Endodermal cell (in vitro differentiated cells): ENCODE results near the gene NIPBL. TPM values are rescaled to one million over a fixed set of nuclear protein-coding genes. Genes with fewer than 3 reads are reported as not detected.

ENCODE experiments used
- DNase-seq: peaks from one replicate; pipeline ENCODE4 v3.0.0-alpha.2; 2017
- H3K27ac ChIP-seq: 2 replicates; pipeline ENCODE4 v1.5.1; 2013; ENCODE audit warnings: mild to moderate bottlenecking, low read depth, low read length, moderate library complexity
- H3K27me3 ChIP-seq: 2 replicates; pipeline ENCODE4 v1.6.1; 2013; ENCODE audit warnings: mild to moderate bottlenecking, low read length, moderate library complexity; ENCODE audit not compliant: insufficient read depth, control insufficient read depth, poor library complexity, severe bottlenecking
- H3K36me3 ChIP-seq: 2 replicates; pipeline ENCODE4 v1.7.0; 2013; ENCODE audit warnings: mild to moderate bottlenecking, low read length, moderate library complexity; ENCODE audit not compliant: control insufficient read depth, insufficient read depth
- H3K4me1 ChIP-seq: one replicate; pipeline ENCODE4 v1.7.0; 2013; ENCODE audit warnings: low read length; ENCODE audit not compliant: control insufficient read depth, insufficient read depth
- H3K4me3 ChIP-seq: 2 replicates; pipeline ENCODE4 v1.5.1; 2013; ENCODE audit warnings: mild to moderate bottlenecking, low read length, moderate library complexity
- H3K9ac ChIP-seq: 2 replicates; pipeline ENCODE4 v1.6.1; 2013; ENCODE audit warnings: mild to moderate bottlenecking, low read length, moderate library complexity; ENCODE audit not compliant: poor library complexity, severe bottlenecking; ENCODE audit errors: extremely low read depth
- H3K9me3 ChIP-seq: 2 replicates; pipeline ENCODE4 v1.6.1; 2013; ENCODE audit warnings: mild to moderate bottlenecking, low read length, moderate library complexity; ENCODE audit not compliant: control insufficient read depth
- H3K27ac Mint-ChIP-seq: 2 replicates; pipeline ENCODE4 v1.8.0; 2020; ENCODE audit warnings: mixed read lengths
- H3K27me3 Mint-ChIP-seq: 2 replicates; pipeline ENCODE4 v1.8.0; 2021; ENCODE audit warnings: mild to moderate bottlenecking, mixed read lengths; ENCODE audit not compliant: insufficient read depth
- H3K36me3 Mint-ChIP-seq: 2 replicates; pipeline ENCODE4 v1.8.0; 2020; ENCODE audit warnings: low read depth, mixed read lengths
- H3K4me1 Mint-ChIP-seq: 2 replicates; pipeline ENCODE4 v1.8.0; 2020; ENCODE audit warnings: mixed read lengths
- H3K4me3 Mint-ChIP-seq: 2 replicates; pipeline ENCODE4 v1.8.0; 2020; ENCODE audit warnings: mild to moderate bottlenecking, moderate library complexity, mixed read lengths
- H3K9me3 Mint-ChIP-seq: 2 replicates; pipeline ENCODE4 v1.8.0; 2020; ENCODE audit warnings: mild to moderate bottlenecking, mixed read lengths
- CTCF ChIP-seq: fragments of 200-600 bp; sonication (generic); conservative IDR thresholded peaks from 2 replicates; pipeline ENCODE4 v1.5.0; 2021; ENCODE audit warnings: antibody characterized with exemption, mild to moderate bottlenecking
- WGBS, 2 experiments: methylation state at CpG; one replicate each; pipeline versions ENCODE4 v1.1.5 to v1.1.7; 2013; ENCODE audit warnings: missing lambda C conversion rate in 2 of 2, mixed read lengths in 1 of 2; ENCODE audit not compliant: insufficient coverage in 1 of 2, insufficient read length in 1 of 2; 5-methylcytosine and 5-hydroxymethylcytosine counted together
- total RNA-seq, 2 donors: library from RNA; stranded (reverse); fragmentation: NEBNext Ultra II Directional in 1 of 2; extraction: Animal tissue kit (Norgen Biotek cat#: 25700) in 1 of 2; gene quantifications; 2 replicates in 1 of 2; 3 replicates in 1 of 2; pipeline ENCODE4 v1.2.1, GENCODE V29; 2021

NIPBL gene
- total RNA-seq, 2 donors from 2014 or later, result 63.3 to 65.8 TPM

GRCh38 chr5:36874465-36874864 is 2.1 kb upstream of the NIPBL start:
- peaks cover 6% of the 10 kb centered on the region for H3K36me3 Mint-ChIP-seq
- no peaks in the 10 kb centered on the region for H3K9me3 ChIP-seq
- H3K4me1 Mint-ChIP-seq, result peaks cover 20% of the 10 kb centered on the region
- peak overlapping the region; percentile 84 for H3K9ac ChIP-seq
- no peak overlapping the region for H3K27ac ChIP-seq
- H3K9me3 Mint-ChIP-seq, result no peaks in the 10 kb centered on the region
- no peak for TF ChIP-seq CTCF
- H3K27ac Mint-ChIP-seq, result no peak overlapping the region
- peak overlapping the region; percentile 95 for H3K4me3 ChIP-seq
- 27 to 50% methylated on average over 2 to 3 of the region's 3 CpGs for WGBS, 2 experiments
- H3K36me3 ChIP-seq, result peaks cover 4% of the 10 kb centered on the region
- no peaks in the 10 kb centered on the region for H3K27me3 ChIP-seq
- H3K4me1 ChIP-seq, result peaks cover 6% of the 10 kb centered on the region
- H3K27me3 Mint-ChIP-seq, result no peaks in the 10 kb centered on the region
- peak overlapping the region; percentile 82 for H3K4me3 Mint-ChIP-seq
- peak; percentile 40 for DNase-seq

- H3K36me3 Mint-ChIP-seq, result peaks cover 6% of the 10 kb centered on the region
- no peaks in the 10 kb centered on the region for H3K27me3 Mint-ChIP-seq
- H3K9me3 Mint-ChIP-seq, result no peaks in the 10 kb centered on the region
- H3K4me3 ChIP-seq, result peak overlapping the region; percentile 95
- peaks cover 6% of the 10 kb centered on the region for H3K4me1 ChIP-seq
- no peak for TF ChIP-seq CTCF
- H3K27ac Mint-ChIP-seq, result peak overlapping the region; percentile 86
- H3K27me3 ChIP-seq, result no peaks in the 10 kb centered on the region
- peak overlapping the region; percentile 84 for H3K9ac ChIP-seq
- peak overlapping the region; percentile 54 for H3K27ac ChIP-seq
- no peaks in the 10 kb centered on the region for H3K9me3 ChIP-seq
- peaks cover 4% of the 10 kb centered on the region for H3K36me3 ChIP-seq
- peak overlapping the region; percentile 82 for H3K4me3 Mint-ChIP-seq
- whole genome bisulfite sequencing, 2 experiments, result 0 to 3% methylated on average over 3 to 26 of the region's 26 CpGs
- H3K4me1 Mint-ChIP-seq, result peaks cover 21% of the 10 kb centered on the region
- DNase-seq, result peak; percentile 76
Observed at GRCh38 chr5:36875051-36875789, 1.3 kb upstream of the NIPBL start.

GRCh38 chr5:36875790-36876298 is 725 bp upstream of the NIPBL start:
- H3K9me3 Mint-ChIP-seq, result no peaks in the 10 kb centered on the region

More at GRCh38 chr5:36875790-36876298, 725 bp upstream of the NIPBL start:
- Mint-ChIP-seq H3K36me3 (peaks cover 6% of the 10 kb centered on the region), H3K27me3 (no peaks in the 10 kb centered on the region), H3K4me1 (peaks cover 27% of the 10 kb centered on the region), H3K4me3 (peak overlapping the region; percentile 82), H3K27ac (peak overlapping the region; percentile 96)
- H3K36me3 ChIP-seq, result peaks cover 4% of the 10 kb centered on the region
- H3K9me3 ChIP-seq, result no peaks in the 10 kb centered on the region
- 0% methylated on average over 43 to 47 of the region's 47 CpGs for WGBS, 2 experiments
- DNase-seq, result peak; percentile 87
- peak overlapping the region; percentile 84 for H3K9ac ChIP-seq
- H3K4me1 ChIP-seq, result peaks cover 6% of the 10 kb centered on the region
- H3K4me3 ChIP-seq, result peak overlapping the region; percentile 95
- H3K27ac ChIP-seq, result peak overlapping the region; percentile 81
- H3K27me3 ChIP-seq, result no peaks in the 10 kb centered on the region
- TF ChIP-seq CTCF, result peak; percentile 65
